NCI-H748 (cell line): ENCODE data around the gene TRIM2.

Experiments used
- DNase-seq: peaks from one replicate; lab custom pipeline; 2025; ENCODE audit not compliant: unreplicated experiment; lab: John Stamatoyannopoulos, UW

The TRIM2 gene

DNA sequence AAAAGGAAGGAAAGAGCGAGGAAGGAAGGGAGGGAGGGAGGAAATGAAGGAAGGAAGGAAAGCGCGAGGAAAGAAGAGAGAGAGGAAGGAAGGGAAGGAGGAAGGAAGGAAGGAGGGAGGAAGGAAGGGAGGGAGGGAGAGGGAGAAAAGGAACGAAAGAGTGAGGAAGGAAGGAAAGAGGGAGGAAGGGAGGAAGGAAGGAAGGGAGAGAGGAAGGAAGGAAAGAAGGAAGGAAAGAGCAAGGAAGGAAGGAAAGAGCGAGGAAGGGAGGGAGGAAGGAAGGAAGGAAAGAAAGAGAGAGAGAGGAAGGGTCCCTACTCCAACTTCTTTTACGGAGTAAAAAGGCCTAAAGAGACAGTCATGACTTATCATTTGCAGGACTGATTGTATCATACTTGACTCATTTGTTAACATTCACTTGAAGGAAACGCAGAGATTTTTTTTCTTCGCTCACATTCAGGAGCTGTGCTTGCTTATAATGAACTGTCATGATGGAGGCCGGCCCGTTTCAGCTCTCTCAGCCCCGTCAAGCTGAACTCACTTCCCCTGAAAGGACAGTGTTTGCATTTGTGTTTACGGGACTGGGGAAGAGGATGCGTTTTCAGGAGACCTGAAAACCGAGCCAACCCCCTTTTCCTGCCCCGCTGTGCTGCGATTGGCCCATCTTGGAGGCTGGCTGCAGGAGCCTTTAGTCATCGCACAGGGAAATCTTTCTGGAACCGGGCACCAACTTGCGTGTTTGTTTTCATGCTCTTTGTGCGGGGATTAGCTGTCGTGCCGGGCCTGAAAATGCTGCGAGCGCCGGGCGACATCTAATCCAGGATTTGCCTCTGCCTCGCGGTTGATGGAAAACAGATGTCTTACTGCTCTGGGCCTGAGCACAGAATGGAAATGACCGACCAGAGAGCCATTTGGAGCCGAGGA, 17.8 kb downstream of the TRIM2 start:
- peak; percentile 66 for DNase-seq

DNA sequence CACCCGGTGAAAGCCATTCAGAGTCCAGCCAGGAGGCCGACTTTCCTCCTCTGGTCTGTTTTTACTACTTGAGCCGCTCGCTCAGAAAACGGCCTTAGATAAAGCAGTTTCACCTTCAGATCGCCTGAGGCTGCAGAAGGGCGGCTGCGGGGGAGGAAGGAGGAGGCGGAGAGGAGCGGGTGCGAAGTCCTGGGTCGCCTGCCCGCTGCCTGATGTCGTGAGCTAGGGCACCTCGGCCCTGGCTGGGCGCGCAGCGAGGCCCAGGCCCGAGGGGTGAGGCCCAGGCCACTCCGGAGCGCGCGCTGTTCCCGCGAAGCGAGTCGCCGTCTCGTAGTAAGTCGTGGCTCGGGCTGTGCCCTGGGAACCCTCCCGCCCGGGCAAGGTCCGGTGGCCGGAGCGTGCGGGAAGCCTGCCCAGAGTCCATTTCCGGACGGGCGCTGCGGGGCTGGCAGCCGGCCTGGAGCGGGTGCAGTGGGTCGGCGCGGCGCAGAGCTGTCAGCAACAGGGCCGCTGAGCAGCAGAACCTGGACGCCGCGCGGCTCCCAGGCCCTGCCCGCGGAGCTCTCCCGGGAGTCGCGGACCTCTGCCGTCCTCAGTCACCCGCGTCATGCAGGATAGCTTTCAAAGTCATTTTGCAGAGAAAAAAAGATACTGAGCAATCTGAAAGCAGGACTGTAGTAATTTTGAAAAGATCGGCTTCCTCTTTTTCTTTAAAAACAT, 18.6 kb downstream of the TRIM2 start:
- DNase-seq: peak; percentile 63

DNA sequence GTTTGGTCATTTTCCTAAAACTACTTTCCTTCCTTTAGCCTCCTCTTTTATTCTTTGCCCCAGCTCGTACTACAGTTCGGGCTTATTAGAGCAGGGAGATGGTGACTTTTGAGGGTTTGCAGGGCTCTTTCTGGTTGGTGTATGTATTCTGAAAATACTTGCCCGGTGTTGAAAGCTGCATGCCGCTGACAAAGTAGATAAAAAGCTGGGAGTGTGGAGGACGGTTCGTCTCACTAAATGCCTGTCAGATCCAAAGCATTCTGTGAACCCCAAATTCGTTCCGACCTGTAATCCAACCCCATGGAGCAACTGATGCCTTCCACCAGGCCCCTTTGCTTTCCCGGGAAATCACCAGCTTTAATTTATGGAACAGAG, 19.2 kb downstream of the TRIM2 start:
- no peak for DNase-seq

DNA sequence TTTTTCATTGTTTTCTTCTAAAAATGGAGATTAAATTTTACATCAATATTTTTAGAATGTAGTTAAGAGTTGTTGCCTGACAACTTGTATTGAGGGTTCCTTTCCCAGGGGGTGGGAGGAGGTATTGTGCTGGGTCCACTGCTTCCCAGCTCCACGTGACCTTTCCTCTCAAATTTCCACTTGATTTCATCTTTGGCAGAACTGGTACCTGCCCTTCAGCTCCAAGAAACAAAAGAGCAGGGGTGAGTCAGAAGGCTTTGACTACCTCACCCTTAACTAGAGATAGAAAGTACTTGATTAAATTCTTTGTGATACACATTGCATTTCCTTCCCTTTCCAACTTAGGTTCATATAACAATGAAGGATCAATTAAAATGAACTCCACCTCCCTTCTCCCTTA, 19.7 kb downstream of the TRIM2 start:
- DNase-seq: peak; percentile 2

DNA sequence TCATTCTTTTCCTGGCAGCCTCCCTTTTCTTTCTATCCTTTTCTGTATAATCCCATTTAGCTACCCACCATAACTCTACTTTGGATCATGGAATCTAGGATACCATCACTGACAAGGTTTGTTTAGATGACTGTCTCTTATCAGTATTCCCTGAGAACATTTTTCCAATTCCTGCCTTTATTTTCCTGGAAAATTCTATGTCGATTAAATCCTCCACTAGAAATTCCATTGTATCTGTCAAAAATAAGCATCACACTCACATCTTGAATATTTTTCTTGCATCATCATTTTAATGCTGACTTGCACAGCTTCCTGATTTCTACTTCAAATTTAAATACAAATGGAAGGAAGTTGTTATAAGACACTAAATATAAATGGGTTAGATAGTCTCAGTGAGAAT, 20.2 kb downstream of the TRIM2 start:
- no peak for DNase-seq

DNA sequence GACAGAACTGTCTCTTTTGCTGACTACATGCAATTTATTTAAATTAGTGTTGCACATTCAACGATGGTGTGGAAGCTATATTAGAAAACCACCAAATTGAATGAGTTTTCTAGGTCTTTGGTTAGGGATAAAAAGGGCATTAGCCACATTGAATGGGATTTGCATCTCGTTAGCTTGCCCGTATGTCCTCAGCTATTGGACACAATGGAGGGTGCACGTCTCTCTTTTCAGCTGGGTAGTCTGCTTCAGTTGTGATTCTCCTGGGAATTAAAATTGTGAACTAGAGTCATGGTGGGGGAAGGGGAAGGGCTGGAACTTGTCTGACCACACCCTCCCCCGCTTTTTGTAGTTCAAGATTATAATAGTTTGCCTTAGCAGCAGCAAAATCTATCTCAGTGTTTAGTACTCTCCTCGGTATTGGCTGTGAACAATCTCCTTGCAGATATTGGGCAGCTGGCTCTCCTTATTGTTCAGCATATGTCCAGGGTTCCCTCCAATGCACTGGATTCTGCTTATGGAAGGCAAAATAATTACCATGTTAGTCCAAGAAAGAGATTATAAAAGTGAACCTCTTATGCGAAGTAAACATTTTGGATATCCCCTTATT, 23.3 kb downstream of the TRIM2 start:
- DNase-seq: no peak

DNA sequence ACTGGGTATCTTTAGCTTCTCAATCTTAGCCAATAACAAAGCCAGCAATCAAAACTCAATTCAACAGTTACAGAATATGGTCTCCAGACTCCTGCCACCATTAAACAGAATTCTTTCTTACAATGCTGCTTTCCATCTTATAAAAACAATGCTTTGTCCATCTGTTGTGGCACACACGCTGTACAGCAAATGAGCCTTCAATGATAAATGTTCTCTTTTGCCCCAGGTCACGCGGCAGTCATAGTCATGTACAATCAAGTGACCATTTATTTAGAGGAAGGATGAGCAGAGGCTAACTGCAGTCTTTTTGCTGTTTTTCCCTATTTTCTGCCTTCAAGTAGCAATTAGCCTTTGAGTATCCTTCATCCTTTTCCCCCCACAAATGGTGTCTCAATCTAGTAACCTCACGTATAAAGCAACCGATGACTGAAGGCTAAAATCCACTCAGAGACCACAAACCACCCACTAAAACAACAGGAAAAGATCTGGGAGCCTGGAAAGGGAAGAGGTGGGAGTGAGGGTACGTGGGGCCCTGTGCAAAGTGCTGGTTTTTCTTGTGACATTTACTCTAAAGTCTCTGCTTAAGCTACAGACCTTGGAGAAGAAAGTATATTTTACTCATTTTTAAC, 24.4 kb downstream of the TRIM2 start:
- DNase-seq: no peak

DNA sequence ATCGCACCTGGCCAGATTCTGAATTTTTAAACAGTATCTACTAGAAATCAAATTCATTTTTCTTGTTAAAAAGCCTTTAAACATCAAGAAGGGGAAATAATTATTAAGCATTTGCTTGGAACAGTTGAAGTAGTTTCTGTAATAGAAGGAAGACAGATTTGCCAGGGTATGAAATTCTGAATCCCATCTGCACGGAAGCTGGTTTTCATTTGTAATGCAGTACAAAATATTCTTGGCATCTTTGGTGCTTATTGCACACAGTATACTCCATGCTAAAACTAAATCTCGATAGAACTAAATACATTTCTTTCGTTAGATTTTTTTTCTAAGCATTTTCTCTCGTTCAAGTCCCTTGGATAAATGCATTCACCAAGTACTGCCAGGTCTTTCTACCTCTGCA, 25.3 kb downstream of the TRIM2 start:
- no peak for DNase-seq

DNA sequence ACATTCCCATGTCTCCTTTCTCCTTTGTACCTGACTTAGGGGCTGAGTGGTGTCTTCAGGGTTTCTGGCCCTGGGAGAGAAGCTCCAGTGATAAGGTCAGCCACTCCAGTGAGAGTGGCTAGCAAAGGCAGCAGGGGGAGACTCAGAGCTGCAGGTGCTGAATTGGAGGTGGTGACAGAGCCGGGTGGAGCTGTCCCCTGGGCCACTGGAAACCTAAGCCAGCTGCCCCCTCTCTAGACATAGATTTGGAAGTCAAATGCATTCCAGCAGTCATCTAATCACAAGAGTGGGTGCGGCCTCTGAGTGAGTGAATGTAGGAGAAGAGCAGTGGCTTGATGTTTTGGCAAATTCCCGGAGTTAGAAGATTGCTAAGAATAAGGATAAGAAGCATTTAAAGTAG, 28.5 kb downstream of the TRIM2 start:
- DNase-seq: peak; percentile 2

DNA sequence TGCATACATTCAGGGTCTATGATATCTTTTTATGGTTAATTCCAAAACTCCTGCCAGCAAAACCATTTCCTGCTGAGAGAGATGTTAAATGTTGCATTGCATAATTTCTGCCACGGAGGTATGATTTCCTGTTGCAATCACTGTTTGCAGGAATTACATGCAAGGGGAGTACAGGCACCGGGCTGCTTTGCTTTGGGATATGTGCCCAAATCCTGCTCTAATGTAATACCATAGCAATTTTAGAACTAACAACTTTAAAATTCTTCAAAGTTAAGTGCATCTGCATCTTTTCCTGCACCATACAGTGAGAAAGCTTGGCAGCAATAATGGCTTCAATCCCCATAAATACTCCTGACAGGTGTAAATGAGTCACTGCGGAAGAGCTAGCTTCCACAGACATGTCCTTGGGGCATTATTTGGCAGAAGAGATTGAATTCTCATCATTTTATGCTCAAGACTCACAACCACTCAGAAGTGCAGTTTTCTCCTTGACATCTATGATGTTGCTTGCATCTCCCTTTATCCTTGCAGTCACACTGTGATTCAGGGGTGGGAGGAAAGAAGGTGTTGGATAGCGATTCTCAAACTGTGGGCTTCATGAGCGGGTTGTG, 29.6 kb downstream of the TRIM2 start:
- peak; percentile 3 for DNase-seq

DNA sequence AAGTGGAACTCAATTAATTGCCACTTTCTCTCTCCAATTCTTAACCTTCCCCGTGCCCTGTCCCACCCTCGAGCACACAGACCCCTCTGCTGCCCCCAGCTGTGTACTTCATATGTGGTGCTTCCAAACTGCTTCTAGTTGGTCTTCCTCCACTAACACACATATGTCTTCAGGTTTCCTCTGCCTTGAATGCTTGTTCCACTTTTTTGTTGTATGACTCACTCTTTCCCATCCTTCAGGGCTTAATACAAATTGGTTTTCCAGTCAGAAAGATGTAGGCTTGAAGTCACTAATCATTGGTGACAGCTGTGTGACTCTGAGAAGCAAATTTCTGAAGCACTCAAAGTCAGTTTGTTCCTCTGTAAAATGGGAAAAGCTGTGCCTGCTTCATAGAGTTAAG, 30.6 kb downstream of the TRIM2 start:
- DNase-seq: no peak

DNA sequence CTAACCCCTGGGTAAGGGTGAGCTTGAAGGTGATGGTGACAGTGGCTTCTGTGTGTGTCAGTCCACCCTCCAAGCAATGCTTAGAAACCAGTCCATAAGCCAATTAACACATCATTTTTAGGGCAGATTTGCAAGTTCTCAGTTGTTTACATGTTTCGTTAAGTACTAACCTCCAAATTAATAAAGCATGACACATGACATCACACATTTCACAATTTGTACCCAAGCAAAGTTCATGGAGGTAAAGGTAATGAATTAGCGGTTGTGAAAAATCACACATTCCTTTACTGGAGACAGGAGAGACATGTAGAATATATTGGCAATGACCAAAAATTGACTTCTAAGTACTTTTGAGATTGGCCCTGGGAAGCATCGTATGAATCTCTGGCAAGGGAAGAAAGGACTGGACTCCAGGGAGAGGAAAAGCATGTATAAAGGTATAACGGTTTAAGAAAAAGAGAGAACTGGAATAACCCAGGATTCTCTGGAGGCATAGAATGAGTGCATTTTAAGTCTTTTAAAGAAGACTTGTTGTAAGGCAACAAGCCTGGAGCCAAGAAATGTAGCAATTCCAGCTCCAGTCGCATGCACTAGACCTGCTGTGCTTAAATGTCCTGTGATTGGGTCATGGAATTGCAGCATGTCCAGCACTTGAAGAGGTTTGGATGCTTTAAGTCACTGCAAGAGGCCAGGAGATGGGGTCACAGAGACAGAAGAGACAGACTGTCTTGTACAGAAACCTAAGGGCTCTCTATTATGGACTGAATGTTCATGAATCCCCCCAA, 34.1 kb downstream of the TRIM2 start:
- DNase-seq: no peak

DNA sequence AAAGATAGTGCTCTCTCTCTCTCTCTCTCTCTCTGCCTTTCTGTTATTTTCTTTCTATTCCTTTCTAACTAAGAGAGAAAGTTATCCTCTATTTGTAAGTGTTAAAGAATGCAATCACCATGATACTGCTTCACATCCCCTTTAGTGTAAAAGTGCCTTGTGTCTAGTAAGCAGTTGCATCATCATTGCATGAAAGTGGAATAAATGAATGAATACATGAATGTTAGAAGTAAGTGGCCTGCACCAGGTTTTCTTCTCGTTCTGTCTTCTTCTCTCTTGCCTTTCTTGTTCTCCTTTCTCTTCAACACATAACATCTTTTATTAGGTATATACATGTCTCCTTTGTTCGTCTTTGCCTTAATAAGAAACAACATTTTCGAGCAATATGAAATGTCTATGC, 35.2 kb downstream of the TRIM2 start:
- no peak for DNase-seq

DNA sequence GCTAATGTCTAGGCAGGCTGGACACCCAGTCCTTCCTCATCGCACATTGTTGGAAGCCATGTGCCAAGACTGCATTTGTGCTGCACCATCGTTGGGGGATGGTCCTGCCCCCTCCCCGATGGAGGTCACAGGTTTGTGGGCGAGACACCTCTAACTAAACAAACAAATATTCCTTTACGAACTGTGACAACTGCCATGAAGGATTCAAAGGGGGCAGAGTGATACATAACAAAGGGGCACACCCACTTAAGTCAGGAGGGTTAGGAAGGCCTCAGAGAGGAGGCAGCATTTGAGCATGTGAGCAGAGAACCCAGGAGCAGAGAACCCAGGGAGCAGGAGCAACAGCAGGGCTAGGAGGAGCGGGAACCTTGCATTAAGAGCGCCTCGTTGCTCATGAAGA, 37.1 kb downstream of the TRIM2 start:
- no peak for DNase-seq

DNA sequence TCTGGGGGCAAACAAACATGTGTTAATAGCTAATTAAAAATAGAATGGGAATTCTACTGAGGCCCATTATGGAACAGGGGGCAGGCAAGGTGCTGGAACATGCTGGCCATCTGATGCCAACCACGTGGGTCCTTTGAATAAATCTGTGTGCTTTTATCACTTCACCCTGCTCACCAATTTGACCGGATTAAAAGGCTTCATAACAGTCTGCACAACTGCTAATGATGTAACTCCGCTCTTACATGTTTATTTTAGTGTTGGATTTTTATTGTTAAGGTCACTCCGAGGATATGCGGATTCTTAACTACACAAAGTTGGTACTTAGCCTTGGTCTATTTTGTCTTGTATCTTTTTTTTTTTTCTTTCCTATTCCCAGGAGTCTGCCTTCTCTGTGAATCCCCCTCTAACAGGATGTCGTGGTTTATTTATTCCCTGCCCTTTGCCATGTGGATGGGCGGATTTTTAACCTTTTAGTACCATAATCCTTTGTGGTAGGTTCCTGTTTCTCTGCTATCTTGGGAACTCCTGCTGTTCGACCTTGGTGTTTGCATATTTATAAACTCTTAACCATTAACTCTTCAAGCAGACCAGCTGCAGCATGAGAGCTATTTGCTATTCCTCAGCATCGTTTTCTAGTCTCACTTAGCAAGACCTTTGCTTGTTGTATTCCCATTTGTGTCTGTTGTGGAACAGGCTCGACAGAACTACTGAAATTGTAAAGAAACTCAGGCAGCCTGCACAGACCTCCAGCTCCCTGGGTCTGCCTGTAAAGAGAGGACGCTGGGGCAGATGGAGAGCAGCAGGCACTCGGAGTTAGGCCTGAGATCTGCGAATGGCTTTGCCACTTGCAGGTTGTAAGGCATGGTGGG, 38.0 kb downstream of the TRIM2 start:
- peak; percentile 18 for DNase-seq

DNA sequence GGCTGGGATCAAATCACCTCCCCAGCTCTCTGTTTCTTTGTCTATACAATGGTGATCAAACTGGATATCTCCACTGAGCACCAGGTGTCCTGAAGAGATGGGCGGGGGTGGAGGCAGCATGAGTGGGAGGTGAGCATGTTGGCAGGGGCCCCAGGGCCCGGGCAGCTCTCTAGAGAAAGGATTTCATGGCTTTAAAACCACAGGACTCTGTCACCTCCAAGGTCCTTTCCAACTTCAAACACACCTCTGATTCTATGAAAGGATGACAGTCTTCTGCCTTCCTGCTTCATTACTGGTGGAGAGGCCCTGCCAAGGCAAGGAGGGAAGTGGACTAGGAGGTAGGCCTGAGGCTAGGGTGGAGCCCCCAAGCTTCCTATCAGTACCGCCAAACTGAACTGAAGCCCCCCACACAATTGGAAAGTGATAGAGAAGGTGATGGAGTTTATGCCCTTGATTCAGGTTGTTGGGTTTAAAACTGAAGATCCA, 38.6 kb downstream of the TRIM2 start:
- DNase-seq: no peak

DNA sequence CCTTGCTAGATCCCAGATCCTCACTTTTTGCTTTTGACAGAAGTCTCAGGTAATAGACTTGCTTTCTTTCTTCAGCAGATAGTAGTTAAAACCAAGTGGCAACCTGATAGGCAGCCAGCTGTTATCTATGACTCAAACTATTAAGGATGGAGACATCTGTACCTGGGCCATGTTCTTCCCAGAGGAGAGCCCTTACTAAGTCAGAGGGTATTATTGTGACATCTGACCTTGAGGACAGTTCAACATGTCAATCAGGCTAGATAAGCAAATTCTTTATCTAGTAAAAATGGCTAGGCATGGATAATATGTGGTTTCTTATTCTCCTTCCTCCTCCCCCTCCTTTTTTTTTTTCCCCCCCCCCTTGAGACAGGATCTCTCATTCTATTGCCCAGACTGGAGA, 39.2 kb downstream of the TRIM2 start:
- DNase-seq: no peak

DNA sequence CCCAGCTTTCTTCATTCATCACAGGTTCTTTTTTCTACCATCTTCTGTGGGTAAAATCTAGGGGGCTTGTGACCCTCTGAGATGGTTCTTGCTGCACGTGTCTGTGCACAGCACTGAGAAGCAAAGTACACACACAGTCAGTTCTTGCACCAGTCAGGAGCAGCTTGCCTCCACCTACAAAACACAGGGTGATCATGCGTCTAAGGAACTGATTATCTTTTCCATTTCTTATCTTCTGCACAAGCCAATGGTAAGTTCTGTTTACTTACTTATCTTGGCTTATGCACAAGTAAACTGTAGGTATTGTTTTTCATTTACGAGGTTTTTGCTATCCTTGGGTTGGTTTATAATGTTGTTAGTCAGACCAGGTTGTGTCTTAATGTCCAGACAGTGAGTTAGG, 40.7 kb downstream of the TRIM2 start:
- no peak for DNase-seq

DNA sequence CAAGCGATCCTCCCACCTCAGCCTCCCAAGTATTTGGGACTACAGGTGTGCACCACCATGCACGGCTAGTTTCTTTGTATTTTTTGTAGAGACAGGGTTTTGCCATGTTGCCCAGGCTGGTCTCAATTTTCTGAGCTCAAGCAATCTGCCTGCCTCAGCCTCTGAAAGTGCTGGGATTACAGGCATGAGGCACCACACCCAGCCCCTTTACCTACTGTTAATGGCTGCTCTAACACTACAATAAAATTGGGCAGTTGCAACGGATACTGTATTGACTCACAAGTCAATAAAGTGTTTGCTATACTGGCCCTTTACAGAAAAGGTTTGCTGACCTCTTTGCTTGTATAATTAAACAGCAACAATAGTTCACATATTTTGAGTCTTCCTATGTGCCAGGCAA, 41.5 kb downstream of the TRIM2 start:
- peak; percentile 21 for DNase-seq
